ENCODE measurements around the gene TSNAXIP1. TPM values are rescaled to one million over a fixed set of nuclear protein-coding genes. Genes with fewer than 3 reads are reported as not detected.

TSNAXIP1 gene
- total RNA-seq, 1 donor from 2014 or later: 6.6 TPM

DNA sequence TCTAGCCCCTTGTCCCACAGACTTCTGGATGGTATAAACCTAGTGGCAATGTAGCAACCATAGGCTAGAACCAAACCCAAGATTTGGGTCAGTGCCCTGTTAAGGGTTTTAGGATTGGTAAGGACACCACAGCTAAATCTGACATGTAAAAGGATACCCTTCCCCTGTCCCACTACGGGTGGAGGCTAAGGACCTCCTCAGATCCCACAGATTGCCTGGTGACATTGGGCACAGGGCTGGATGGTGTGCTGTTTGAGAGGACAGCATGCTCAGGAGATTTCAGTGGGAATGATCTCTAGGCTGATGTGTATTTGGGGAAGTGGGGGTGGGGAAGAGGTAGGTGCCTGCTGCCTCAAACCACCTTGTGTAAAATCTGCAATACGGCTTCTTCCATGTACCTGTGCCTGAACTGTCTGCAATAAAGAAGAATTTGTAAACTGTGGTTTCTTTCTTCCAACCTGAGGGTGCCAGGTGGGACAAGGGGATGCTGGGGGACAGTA lies 65.5 kb downstream of the TSNAXIP1 start:
- DNase-seq (ENCODE audit: low read depth, low spot score): no peak
- H3K27me3 Mint-ChIP-seq (ENCODE audit: low read depth): no peaks in the 10 kb centered on the region
- no peaks in the 10 kb centered on the region for H3K9me3 Mint-ChIP-seq
- H3K27ac Mint-ChIP-seq (ENCODE audit: unreplicated experiment): peak overlapping the region; percentile 35
- peak overlapping the region; percentile 95 for H3K4me3 Mint-ChIP-seq
- peaks cover 7% of the 10 kb centered on the region for H3K36me3 Mint-ChIP-seq (ENCODE audit: low read depth)
- TF ChIP-seq, protein P1, sequence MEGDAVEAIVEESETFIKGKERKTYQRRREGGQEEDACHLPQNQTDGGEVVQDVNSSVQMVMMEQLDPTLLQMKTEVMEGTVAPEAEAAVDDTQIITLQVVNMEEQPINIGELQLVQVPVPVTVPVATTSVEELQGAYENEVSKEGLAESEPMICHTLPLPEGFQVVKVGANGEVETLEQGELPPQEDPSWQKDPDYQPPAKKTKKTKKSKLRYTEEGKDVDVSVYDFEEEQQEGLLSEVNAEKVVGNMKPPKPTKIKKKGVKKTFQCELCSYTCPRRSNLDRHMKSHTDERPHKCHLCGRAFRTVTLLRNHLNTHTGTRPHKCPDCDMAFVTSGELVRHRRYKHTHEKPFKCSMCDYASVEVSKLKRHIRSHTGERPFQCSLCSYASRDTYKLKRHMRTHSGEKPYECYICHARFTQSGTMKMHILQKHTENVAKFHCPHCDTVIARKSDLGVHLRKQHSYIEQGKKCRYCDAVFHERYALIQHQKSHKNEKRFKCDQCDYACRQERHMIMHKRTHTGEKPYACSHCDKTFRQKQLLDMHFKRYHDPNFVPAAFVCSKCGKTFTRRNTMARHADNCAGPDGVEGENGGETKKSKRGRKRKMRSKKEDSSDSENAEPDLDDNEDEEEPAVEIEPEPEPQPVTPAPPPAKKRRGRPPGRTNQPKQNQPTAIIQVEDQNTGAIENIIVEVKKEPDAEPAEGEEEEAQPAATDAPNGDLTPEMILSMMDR (conservative IDR thresholded peaks at IDR 0.05): no peak
- peaks cover 28% of the 10 kb centered on the region for H3K4me1 Mint-ChIP-seq

DNA sequence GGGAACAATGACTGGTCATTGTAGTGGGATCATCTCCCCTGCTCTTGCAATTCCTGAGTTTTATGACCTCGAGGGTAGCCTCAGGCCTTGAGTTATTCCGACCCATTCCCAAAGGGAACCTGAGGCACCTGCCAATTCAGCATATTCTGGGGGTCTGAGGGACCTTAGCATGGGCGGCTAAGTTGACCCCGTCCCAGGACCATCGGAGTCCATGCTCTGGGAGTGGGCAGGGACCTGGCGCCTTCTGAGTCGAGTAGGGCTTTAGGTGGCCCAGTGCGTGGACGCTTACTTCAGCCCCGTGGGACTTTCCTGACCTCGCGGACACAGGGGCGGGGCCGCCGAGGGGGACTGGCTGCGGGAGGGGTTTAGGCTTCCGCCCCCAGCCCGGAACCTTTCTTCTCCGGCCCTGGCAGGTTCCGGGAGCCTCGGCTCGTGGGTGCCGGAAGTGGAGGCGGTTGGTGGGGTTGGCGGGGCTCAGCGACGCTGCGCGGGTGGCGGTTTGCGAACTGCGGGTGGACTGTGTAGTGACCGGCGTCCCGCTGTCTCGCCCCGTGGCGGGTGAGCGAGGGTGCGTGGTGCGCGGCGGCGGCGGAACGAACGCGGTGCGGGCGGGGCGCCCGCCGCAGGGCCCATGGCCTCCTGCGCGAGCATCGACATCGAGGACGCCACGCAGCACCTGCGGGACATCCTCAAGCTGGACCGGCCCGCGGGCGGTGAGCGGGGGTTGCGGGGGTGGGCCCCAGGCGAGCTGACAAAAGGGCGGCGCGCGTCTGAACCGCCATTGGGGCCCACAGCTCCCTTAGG lies 66.1 kb downstream of the TSNAXIP1 start, which contains the start of gene EDC4:
TSS of gene EDC4 (plus strand) at position 422 of the 804 bp plus-strand sequence. CDS start at position 632, 210 bp downstream.
- H3K27ac Mint-ChIP-seq (ENCODE audit: unreplicated experiment): peak within 1 kb of the TSS; percentile 94
- H3K4me3 Mint-ChIP-seq: peak within 1 kb of the TSS; percentile 95
- no peaks in the 10 kb centered on the region for H3K9me3 Mint-ChIP-seq
- H3K4me1 Mint-ChIP-seq: peaks cover 28% of the 10 kb centered on the region
- TF ChIP-seq, protein P1 (conservative IDR thresholded peaks at IDR 0.05): no peak
- H3K36me3 Mint-ChIP-seq (ENCODE audit: low read depth): peaks cover 8% of the 10 kb centered on the region
- peak; percentile 71 for DNase-seq (ENCODE audit: low read depth, low spot score)
- H3K27me3 Mint-ChIP-seq (ENCODE audit: low read depth): no peaks in the 10 kb centered on the region

DNA sequence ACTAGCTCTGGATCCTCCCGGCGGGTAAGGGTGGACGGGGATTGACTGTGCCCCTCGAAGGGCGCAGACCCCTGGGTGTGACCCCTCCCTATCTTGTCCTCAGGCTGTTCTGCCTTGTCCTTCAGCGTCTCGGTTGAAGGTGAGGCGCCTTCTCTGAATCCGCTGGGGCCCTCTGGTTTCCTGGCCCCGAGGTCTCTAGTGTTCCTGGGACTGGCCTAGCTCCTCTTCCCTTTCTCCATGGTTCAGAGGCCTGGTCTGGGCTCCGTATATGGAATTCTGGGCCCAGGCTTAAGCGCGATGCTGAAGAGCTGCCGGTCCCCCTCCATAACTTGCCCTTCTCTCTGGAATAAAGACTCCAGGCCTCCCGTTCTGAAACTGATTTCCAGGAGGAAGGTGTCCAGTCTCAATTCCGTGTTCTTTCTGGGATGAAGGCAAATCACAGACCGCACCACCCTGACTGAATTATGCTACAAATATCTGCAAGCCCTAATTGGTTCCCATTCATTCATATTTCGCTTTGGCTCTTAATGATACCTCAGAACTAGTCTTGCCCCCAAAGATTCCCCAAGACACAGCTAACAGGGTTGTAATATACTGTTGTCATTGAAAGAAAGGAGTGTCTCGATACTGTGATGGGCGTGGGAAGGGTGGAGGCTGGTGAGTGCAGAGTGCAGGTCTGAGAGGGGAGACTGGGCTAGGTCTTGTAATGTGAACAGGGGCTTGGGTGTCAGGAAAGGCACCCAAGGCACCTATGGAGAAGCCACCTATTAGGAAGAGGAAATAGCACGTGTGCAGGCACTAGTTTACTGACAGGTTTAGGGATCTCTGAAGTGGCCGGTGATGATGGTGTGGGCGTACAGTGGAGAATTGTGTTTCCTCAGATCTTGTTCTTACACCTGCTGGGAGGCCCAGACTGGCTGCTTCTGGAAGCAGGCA lies 67.0 kb downstream of the TSNAXIP1 start:
- Mint-ChIP-seq H3K27ac (ENCODE audit: unreplicated experiment) (peak overlapping the region; percentile 94), H3K27me3 (ENCODE audit: low read depth) (no peaks in the 10 kb centered on the region), H3K4me3 (peak overlapping the region; percentile 95), H3K4me1 (peaks cover 28% of the 10 kb centered on the region), H3K36me3 (ENCODE audit: low read depth) (peaks cover 9% of the 10 kb centered on the region), H3K9me3 (no peaks in the 10 kb centered on the region)
- peak; percentile 17 for DNase-seq (ENCODE audit: low read depth, low spot score)
- TF ChIP-seq, protein P1 (conservative IDR thresholded peaks at IDR 0.05): no peak

DNA sequence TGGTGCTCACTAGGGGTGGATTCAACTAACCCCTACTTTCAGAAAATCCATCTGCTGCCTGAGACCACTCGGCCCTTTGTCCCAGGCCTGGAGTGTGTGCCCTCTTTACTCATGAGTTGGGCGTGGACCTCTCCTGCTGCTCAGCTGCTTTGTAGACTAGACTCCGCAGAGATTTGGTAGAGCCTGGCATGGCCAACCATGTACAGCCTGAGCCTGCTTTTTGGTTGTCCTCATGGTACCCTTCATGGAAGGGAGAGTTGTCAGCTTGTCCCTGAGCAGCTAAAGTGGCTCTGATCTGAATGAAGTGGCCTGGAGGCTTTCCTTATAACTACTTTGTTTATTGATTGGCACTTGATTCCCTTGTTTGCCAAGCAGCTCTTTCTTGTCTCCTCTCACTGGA lies 67.7 kb downstream of the TSNAXIP1 start:
- no peak for DNase-seq (ENCODE audit: low read depth, low spot score)
- Mint-ChIP-seq H3K4me1 (peaks cover 28% of the 10 kb centered on the region), H3K27me3 (ENCODE audit: low read depth) (no peaks in the 10 kb centered on the region), H3K36me3 (ENCODE audit: low read depth) (peaks cover 9% of the 10 kb centered on the region), H3K27ac (ENCODE audit: unreplicated experiment) (peak overlapping the region; percentile 94), H3K4me3 (peak overlapping the region; percentile 95), H3K9me3 (no peaks in the 10 kb centered on the region)
- TF ChIP-seq, protein P1 (conservative IDR thresholded peaks at IDR 0.05): no peak

DNA sequence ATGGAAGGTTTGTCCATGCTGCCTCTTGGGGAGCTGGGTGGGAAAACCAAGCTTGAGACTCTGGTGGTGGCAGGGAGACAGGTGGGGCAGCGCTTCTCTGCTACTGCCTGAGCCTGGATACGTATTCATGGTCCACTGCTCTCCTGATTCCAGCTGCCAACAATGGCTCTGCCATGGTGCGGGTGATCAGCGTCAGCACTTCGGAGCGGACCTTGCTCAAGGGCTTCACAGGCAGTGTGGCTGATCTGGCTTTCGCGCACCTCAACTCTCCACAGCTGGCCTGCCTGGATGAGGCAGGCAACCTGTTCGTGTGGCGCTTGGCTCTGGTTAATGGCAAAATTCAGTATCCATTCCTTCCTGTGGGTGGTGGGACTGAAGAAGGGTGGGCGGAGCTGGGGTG lies 70.4 kb downstream of the TSNAXIP1 start:
- Mint-ChIP-seq H3K27ac (ENCODE audit: unreplicated experiment) (no peak overlapping the region), H3K27me3 (ENCODE audit: low read depth) (no peaks in the 10 kb centered on the region), H3K4me1 (peaks cover 28% of the 10 kb centered on the region), H3K9me3 (no peaks in the 10 kb centered on the region), H3K4me3 (no peak overlapping the region), H3K36me3 (ENCODE audit: low read depth) (peaks cover 12% of the 10 kb centered on the region)
- no peak for DNase-seq (ENCODE audit: low read depth, low spot score)
- TF ChIP-seq, protein P1 (conservative IDR thresholded peaks at IDR 0.05): no peak
